Smooth muscle cell (in vitro differentiated cells): ENCODE measurements around the gene CPLANE2. TPM values are rescaled to one million over a fixed set of nuclear protein-coding genes. Genes with fewer than 3 reads are reported as not detected.

Source experiments
- DNase-seq: peaks from one replicate; lab custom pipeline; 2025; ENCODE audit not compliant: unreplicated experiment; lab: John Stamatoyannopoulos, UW
- H2AFZ ChIP-seq: fragments of 200-600 bp; sonication (generic); 2 replicates; pipeline ENCODE4 v1.6.0; 2016; ENCODE audit warnings: antibody characterized with exemption, low read depth, mild to moderate bottlenecking
- H3F3A ChIP-seq: fragments of 200-600 bp; sonication (generic); 2 replicates; pipeline ENCODE4 v1.6.0; 2017; ENCODE audit warnings: antibody characterized with exemption, low read depth
- H3K27ac ChIP-seq: fragments of 200-600 bp; sonication (generic); 2 replicates; pipeline ENCODE4 v1.5.1; 2016; ENCODE audit warnings: low read depth, mild to moderate bottlenecking
- H3K27me3 ChIP-seq: fragments of 200-600 bp; sonication (generic); 2 replicates; pipeline ENCODE4 v1.6.1; 2016; ENCODE audit warnings: low read depth, mild to moderate bottlenecking
- H3K36me3 ChIP-seq: fragments of 200-600 bp; sonication (generic); 2 replicates; pipeline ENCODE4 v1.5.1; 2016; ENCODE audit warnings: low read depth
- H3K4me1 ChIP-seq: fragments of 200-600 bp; sonication (generic); 2 replicates; pipeline ENCODE4 v1.5.1; 2016; ENCODE audit warnings: low read depth
- H3K4me2 ChIP-seq: fragments of 200-600 bp; sonication (generic); 2 replicates; pipeline ENCODE4 v1.6.0; 2016; ENCODE audit warnings: mild to moderate bottlenecking
- H3K4me3 ChIP-seq: fragments of 200-600 bp; sonication (generic); 2 replicates; pipeline ENCODE4 v1.5.1; 2016; ENCODE audit warnings: mild to moderate bottlenecking
- H3K79me2 ChIP-seq: fragments of 200-600 bp; sonication (generic); 2 replicates; pipeline ENCODE4 v1.6.0; 2016; ENCODE audit warnings: low read depth, mild to moderate bottlenecking
- H3K9ac ChIP-seq: fragments of 200-600 bp; sonication (generic); 2 replicates; pipeline ENCODE4 v1.6.0; 2016; ENCODE audit warnings: low read depth
- H3K9me3 ChIP-seq: fragments of 200-600 bp; sonication (generic); replicated peaks from 2 replicates; pipeline ENCODE4 v1.5.1; 2016; ENCODE audit warnings: low read depth
- H4K20me1 ChIP-seq: fragments of 200-600 bp; sonication (generic); 2 replicates; pipeline ENCODE4 v1.6.0; 2016; ENCODE audit warnings: low read depth
- CTCF ChIP-seq: fragments of 200-600 bp; sonication (generic); IDR thresholded peaks from 2 replicates; pipeline ENCODE4 v1.5.1; 2017; ENCODE audit warnings: borderline replicate concordance, mild to moderate bottlenecking, antibody characterized with exemption; ENCODE audit not compliant: insufficient read depth, poor library complexity, severe bottlenecking
- WGBS: methylation state at CpG from one replicate; pipeline ENCODE4 v1.1.7; 2016; ENCODE audit warnings: low lambda C conversion rate; 5-methylcytosine and 5-hydroxymethylcytosine counted together
- polyA plus RNA-seq: library from polyadenylated mRNA; unstranded; fragments of >200 nt; fragmentation: Nextera tagmentation; extraction: Ambion mirVana; gene quantifications from 2 replicates; pipeline ENCODE4 v1.2.1, GENCODE V29; 2016
- total RNA-seq: library from RNA; depleted of rRNA; stranded (reverse); fragments of >200 nt; gene quantifications from 2 replicates; pipeline ENCODE4 v1.2.3, GENCODE V29; 2014

The CPLANE2 gene
- total and polyA plus RNA-seq, 2 experiments from 2014 or later, result 2.2 to 2.5 TPM

GRCh38 chr1:16229976-16230740 lies 6.8 kb downstream of the CPLANE2 start:
- no peaks in the 10 kb centered on the region for H3K36me3 ChIP-seq
- H3K79me2 ChIP-seq, result no peaks in the 10 kb centered on the region
- H3K9me3 ChIP-seq, result no peaks in the 10 kb centered on the region
- no peak overlapping the region for H3K4me3 ChIP-seq
- no peak overlapping the region for H2AFZ ChIP-seq
- no peaks in the 10 kb centered on the region for H3F3A ChIP-seq
- TF ChIP-seq CTCF, result no peak
- no peak overlapping the region for H3K9ac ChIP-seq
- H3K27me3 ChIP-seq, result peaks cover 32% of the 10 kb centered on the region
- no peak overlapping the region for H3K27ac ChIP-seq
- H3K4me2 ChIP-seq, result no peak overlapping the region
- DNase-seq, result no peak
- 87% methylated on average over 13 of the region's 13 CpGs for WGBS
- H4K20me1 ChIP-seq, result no peaks in the 10 kb centered on the region
- peaks cover 9% of the 10 kb centered on the region for H3K4me1 ChIP-seq

- no peak for DNase-seq
- Histone ChIP-seq H3K27me3 (peaks cover 32% of the 10 kb centered on the region), H4K20me1 (no peaks in the 10 kb centered on the region), H2AFZ (peak overlapping the region; percentile 5), H3K36me3 (no peaks in the 10 kb centered on the region), H3F3A (no peaks in the 10 kb centered on the region), H3K4me2 (peak overlapping the region; percentile 86), H3K9ac (no peak overlapping the region), H3K4me3 (peak overlapping the region; percentile 39), H3K4me1 (peaks cover 9% of the 10 kb centered on the region), H3K9me3 (no peaks in the 10 kb centered on the region), H3K79me2 (no peaks in the 10 kb centered on the region), H3K27ac (no peak overlapping the region)
- no peak for TF ChIP-seq CTCF
- WGBS, result 11% methylated on average over 32 of the region's 46 CpGs
Observed at GRCh38 chr1:16226490-16227179, 10.3 kb downstream of the CPLANE2 start.

- Histone ChIP-seq H3K4me2 (no peak overlapping the region), H3K27ac (no peak overlapping the region), H3F3A (no peaks in the 10 kb centered on the region), H3K9ac (no peak overlapping the region), H3K79me2 (no peaks in the 10 kb centered on the region), H3K27me3 (peaks cover 32% of the 10 kb centered on the region), H4K20me1 (no peaks in the 10 kb centered on the region), H3K4me1 (peaks cover 9% of the 10 kb centered on the region), H2AFZ (no peak overlapping the region), H3K36me3 (no peaks in the 10 kb centered on the region), H3K4me3 (no peak overlapping the region), H3K9me3 (no peaks in the 10 kb centered on the region)
- no peak for TF ChIP-seq CTCF
- WGBS, result 90% methylated on average over 7 of the region's 7 CpGs
- DNase-seq, result no peak
Observed at GRCh38 chr1:16226129-16226489, 10.9 kb downstream of the CPLANE2 start.
